Uterine smooth muscle cell (primary cell): ENCODE measurements around the gene ZNF695. TPM values are rescaled to one million over a fixed set of nuclear protein-coding genes. Genes with fewer than 3 reads are reported as not detected.

Source experiments
- total RNA-seq: library from RNA; depleted of rRNA; stranded (reverse); fragments of >200 nt; gene quantifications from 2 replicates; pipeline ENCODE4 v1.2.3, GENCODE V29; 2014

ZNF695 gene
- total RNA-seq = 2.2 and 4.0 TPM in 2 replicates

GRCh38 chr1:247007511-247008405, at the start of gene ZNF695:
Gene ZNF695, minus strand, starts transcription at chr1:247008057. Its CDS starts 149 bp downstream, at chr1:247007908.

Other genes starting within 250 kb of the ZNF695 start
- 32.5 and 41.6 TPM in 2 replicates for gene AHCTF1, start 76.1 kb downstream of the ZNF695 start, total RNA-seq
- 3.7 and 3.9 TPM in 2 replicates for gene ZNF670, start 70.8 kb upstream of the ZNF695 start, total RNA-seq
- 11.2 and 11.8 TPM in 2 replicates for gene ZNF669, start 96.3 kb upstream of the ZNF695 start, total RNA-seq
- gene ZNF124, start 164.0 kb upstream of the ZNF695 start, total RNA-seq = 29.0 and 38.5 TPM in 2 replicates
- gene VN1R5, start 248.0 kb upstream of the ZNF695 start, total RNA-seq = 0.12 TPM in 1 of 2 replicates, not detected in the other